GM19438 (cell line): ENCODE measurements around the gene CCDC30.

ENCODE experiments used
- ATAC-seq: cut with Tn5 transposase; IDR thresholded peaks from one replicate; pipeline ENCODE4 v1.9.1; 2021; ENCODE audit warnings: low read depth; ENCODE audit not compliant: unreplicated experiment

The CCDC30 gene

DNA sequence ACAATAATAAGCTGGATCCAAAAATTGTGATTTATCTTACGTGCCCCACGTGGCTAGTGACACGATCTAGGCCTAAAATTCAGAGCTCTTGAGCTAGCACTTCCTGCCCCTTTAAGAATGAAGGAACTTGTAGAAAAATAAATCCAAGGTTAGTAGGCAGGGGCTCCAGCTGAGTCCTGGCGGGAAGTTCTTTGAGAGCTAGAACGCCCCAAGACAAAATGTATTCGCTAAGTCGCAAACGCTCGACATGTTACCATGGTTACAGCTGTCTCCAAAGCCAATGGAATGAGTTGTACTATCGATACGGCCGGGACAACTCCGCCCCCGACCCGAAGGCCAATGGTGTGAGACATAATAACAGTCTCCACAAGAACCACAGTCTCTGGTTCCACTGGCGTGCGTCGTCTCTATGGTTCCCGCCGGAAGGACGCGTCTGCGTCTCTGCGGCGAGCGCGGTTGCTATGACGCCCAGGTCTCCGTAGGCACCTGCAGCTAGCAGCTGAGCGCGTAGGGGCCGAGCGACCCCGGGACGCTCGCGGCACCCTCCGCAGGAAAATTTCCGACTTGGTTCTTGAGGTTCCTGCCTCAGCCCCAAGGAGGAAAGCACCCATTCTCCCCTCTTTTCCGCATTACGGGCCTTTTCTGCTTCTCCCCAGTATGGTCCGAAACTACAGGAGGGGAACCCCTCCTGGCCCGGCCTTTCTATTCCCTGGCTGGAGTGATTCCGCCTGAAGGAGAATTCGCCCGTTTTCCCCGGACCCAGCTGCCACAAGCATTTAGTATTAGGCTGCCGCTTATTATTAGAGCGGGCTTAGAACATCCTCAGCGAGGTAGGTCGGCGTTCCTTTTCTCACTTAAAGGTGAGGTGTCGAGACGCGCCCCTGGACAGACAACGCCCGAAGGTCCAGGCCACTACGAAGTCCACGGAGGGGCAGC is at the start of gene CCDC30:
CCDC30 (plus strand) TSS at position 459 of the 936 bp plus-strand sequence. CDS start 17,266 bp downstream, outside the sequence.
- peak; percentile 100 for ATAC-seq

DNA sequence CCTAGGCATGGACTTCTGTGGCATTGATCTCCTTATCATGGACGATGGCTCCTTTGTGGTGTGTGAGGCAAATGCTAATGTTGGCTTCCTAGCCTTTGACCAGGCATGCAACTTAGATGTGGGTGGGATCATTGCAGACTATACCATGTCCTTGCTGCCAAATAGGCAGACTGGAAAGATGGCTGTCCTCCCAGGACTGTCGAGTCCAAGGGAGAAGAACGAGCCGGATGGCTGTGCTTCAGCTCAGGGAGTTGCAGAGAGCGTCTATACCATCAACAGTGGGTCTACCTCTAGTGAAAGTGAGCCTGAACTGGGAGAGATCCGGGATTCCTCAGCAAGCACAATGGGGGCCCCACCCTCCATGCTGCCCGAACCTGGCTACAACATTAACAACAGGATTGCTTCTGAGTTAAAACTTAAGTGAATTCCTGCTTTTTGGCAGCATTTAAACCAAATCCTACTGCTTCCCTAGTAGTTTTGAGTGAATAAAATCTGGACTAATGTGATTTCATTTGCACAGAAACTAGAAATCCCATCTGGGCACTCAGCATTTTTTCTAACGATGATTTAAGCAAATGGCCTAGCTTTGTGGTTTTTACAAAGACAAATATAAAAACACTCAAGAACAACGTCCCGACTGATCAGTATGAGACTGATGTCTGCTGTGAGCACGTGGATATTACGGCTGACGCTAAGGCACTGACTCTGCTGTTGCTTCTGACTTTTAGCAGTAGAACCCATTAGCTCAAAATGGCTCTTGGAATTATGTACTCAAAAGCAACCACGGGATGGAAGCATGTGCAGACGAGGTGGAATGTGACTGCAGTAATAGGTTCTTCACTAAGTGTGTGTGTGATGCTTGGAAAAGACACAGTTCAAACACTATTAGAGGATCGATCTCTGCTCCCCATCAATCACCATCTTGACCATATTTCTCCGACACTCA is 48.3 kb upstream of the CCDC30 start:
- no peak for ATAC-seq

DNA sequence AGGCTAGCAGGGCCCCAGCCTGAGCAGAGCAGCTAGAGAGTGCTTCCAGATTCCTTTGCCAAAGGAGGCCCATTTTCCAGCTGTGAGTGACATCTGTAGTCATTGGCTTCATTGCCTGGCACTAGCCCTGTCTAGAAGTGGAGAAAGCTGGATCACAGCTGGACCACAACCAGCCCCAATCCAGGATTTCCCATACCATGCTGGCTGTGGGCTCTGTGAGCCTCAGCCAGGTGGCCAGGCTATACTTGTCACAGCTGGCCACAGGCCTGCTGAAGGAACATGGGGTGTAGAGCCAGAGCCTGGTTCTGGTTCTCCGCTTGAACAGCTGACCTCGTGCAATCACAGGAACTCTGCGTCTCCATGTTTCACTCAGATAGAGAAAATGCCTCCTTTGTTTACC is 45.9 kb upstream of the CCDC30 start:
- ATAC-seq: no peak

DNA sequence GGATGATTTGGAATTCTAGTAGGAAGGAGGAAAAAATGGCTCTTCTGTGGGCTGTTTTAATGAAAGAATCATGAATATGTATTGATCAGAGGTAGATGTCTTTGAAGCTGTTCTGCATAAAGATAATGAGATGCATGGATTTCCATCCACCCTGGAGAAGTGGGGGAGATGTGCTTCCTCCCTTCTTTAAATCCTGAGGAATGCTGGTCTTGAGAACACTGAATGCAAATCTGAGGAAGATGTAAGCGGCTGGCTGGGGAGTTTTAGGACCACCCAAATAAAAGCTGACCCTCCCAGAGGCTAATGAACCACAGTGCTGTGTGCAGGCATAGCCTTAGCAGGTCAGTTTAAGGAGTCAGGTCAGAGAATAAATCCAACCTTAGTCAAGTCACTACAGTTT is 44.6 kb upstream of the CCDC30 start:
- no peak for ATAC-seq

DNA sequence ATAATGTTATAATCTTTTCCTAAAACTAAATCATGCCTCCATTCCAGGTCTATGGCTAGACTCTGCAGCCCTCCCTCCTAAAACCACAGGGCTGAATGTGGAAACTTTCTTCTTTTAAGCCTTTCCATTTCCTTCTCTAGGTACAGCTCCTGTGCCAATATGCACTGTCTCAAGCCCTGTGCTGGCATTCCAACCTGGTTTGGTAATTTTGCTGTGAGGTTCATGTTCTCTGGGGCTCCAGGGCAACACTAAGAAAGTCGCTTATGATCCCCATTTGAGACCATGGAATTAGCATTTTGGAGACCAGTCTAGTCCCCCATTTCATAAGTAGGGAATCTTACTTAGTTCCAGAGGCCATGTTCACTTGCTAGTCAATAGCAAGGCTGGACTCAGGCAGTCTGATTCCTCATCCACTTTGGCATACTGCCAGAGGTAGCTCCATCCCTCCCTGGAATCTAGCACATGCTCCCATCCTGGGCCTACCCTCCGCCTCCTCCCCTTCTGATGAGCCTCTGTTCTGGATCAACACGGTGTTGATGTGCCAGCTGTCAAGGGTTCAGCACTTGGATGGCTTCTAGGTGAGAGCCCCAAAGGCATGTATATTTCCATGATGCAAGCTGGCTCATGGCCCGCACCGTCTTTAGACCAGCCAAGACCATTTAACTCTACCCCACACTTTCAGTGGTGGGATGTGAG is 43.8 kb upstream of the CCDC30 start:
- no peak for ATAC-seq

DNA sequence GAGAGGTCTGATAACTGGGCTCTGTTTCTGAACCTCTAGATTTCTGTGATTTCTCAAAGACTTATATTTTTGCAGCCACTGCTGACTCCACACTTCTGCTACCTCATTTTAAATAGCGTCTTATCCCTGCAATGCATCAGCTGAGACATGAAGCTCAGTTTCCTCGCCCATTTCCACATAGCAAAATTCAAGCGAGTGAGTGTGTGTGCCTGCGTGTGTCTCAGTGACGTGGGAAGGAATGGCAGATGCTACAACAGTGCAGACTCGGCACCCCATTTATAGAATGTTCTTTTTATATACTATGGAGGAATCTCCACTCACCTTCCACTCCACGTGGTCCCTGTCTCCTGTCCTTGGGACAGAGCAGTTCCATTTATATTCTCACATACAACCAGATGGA is 43.0 kb upstream of the CCDC30 start:
- no peak for ATAC-seq

DNA sequence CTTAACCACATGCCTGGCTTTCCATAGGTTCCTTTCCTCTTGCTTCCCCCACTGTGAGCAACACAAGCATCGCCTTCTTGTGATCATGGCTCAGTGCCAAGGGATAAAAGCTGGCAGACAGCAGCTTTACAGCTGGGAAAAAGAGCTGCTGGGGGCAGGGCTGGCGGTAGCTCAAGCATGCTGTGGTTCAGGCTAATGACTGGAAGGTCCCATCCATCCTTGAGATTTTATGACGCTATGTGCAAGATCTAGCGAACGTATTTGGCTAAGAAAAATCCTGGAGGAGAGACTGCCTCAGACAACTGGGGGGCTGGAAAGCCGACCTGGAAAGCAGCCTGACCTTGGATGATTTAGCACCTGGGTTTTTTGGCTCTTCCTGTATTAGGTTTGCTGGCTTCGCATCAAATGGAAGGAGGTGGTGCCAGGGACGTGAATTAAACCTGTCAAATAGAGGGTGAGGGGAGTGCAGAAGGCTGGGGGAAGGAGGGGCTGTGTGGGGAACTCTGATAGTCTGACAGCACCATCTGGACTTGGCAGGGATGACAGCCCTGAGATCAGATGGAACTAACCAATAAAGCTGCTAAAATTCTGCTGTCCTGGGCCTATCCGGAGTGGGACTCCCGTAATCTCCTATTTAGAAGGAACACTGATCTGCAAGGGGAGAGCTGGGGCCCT is 42.0 kb upstream of the CCDC30 start:
- no peak for ATAC-seq

DNA sequence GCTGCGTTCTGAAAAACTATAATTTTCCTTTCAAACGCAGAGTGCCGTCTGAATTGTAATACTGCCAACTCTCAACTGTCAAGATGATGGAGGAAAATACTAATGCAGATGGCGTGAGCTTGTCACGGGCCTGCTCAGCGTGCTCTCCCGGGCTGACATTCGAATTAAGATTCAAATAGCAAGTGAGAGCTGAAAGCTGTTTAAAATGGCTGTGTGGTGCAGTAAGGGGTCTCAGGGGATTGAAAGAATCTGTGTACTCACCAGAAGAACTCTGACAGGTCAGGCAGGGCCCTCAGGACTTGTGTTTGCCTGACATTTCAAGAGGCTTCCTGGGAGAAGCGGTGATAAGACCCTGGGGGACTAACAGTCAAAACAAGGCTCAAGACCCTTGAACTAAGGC is 40.3 kb upstream of the CCDC30 start:
- ATAC-seq: no peak

DNA sequence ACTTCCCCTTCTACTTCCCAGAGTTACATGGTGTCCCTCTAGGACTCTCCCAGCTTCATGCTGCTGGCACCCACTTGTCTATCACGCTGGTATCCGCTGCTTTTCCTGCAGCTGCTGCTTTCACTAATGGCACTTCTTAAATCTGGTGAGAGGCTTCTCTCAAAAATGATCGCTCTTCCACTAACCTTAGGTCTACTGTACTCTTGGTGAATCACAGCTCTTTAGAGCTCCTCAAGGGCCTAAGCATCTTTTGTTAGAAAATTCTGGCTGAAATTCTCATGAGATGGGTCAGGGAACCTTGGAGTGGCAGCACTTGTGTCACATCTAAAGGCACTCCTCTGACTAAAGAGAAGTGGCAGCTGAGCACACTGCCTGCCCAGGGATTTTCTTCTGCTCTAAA is 39.4 kb upstream of the CCDC30 start:
- ATAC-seq: no peak

DNA sequence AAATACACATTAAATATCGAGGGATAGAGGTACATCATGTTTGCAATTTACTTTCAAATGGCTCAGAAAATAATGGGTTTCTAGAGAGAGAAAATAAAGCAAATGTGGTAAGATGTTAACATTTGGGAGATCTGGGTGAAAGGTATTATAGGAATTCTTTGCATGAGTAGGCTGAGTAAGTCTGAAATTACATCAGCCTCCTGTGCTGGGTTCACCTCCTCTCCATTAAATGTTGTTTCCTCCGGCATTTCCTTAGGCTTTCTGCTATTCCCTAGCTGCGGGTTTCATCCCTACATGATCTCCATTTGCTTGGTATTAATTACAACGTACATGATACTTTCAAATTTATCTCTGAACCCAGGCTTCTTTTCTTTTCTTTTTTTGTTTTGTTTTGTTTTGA is 38.9 kb upstream of the CCDC30 start:
- ATAC-seq: no peak

DNA sequence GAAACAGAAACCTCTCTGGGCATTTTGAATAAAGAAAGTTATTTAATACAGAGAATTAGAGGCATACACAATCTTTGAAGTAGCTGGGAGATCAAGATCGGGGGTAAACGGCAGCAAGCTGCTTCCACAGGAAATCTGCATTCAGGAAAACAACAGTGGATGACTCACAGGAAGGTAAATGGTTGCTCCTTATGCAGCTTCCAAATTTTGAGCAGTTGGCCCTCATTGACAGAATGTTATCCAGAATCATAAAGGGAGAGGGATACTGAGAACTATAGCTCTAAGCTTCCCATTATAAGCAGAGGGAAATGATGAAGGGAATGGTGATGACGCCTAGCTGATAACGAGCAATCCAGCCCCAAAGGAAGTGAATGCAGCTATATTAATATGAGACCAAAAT is 35.8 kb upstream of the CCDC30 start:
- no peak for ATAC-seq

DNA sequence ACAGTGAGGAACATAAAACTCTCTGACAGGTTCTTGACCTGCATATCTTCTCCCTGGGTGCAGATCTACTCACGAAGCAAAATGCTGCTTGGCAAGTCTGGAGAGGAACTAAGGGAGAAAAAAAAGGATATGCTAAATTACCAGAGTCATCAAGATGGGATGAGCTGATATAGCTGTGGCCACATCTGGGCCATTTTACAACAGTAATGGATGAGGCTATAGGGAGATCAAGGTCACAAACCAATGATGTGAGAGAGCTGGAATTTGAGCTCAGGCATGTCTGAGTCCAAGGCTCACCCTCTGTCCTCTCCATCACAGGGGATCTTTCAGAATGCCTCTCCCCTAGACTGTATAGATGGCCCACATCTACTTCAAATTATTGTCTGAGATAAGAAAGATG is 33.5 kb upstream of the CCDC30 start:
- ATAC-seq: no peak

DNA sequence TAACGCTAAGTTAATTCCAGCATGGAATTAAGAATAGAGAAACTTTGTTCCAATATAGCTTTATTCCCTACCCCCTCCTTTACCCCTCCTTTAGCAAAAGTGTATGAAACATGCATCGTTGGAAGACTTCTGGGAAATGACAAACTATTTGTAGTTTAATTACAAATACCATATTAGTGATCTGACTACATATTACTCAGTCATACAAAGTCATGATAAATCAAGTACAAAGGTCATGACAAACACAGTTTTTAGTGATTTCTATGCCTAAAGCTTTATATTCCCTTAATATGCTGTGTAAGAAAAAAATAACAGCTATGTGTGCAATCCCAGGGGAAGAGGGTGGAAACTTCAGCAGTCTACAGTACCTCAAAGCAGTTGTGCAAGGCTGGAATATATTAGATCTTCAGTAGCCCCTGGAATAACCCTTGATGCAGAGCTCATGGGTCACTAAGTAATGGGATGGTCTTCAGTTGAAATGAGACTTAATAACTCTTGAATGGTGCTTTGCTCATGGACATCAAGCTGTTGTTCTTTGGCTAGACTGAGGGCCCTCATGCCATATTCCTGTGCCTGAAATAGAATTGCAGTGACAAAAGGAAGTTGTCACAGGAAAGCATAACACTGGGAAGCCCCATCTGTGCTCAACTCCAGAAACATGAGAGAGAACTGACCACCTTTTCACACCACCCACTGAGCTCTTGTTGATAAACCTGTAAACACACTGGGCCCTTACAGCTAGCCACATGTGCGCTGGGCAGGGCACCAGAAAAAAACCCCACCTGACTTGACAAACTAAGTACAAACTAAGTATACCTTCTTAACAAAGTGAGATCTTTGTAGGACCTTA is 32.6 kb upstream of the CCDC30 start:
- ATAC-seq: no peak

DNA sequence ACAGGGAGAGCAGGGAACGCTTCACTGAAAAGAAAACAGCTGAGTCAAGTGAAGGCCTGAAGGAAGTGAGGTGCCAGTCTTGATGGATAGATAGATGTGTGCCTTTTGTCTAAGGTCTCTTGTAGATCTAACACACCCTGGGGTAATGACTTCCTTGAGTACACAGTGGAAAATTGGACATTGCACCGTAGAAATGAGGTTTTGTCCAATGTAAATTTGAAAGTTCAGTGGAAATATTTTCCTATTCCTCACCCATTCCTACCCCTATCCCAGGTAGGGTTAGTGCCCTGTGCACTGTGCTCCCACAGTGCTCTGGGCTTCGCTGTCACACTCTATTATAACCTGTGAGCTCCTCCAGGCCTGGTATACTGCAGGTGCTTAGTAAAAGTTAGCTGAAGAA is 31.6 kb upstream of the CCDC30 start:
- ATAC-seq: no peak

DNA sequence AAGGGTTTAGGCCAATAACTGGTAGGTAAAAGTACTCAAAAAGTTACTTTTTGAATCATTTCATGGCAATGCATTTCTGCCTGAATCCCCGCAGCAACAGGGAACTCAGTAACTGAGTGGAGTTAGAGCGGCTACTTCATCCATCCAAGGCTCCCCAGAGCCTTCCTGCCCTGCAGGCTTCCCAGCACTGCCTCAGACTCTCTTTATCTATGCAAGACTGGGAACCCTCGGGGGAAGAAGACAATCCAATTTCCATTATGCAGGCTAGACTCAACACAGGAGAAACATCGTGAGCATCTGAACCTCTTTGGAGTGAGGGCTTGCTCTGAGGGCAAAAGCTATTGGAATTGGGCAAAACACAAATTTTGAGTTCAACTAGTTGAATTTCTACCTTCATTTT is 30.4 kb upstream of the CCDC30 start:
- ATAC-seq: no peak

DNA sequence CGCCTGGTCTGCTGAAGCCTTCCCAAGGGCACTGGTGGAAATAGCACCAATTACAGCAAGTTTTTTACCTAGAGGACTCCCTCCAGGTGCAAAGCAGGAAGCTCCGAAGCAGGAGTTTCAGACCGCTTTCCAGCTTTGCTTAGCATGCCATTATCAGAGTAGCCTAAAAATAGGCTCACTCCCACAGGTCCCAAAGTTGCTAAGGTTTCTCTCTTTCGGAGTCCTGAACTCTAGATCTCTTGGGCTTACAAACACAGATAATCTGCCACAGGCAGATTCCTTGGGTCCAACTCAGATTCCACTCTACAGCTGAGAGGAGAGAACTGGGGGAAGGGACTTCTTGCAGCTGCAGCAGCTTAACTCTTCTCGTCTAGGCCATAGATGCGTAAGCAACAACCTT is 29.7 kb upstream of the CCDC30 start:
- no peak for ATAC-seq

DNA sequence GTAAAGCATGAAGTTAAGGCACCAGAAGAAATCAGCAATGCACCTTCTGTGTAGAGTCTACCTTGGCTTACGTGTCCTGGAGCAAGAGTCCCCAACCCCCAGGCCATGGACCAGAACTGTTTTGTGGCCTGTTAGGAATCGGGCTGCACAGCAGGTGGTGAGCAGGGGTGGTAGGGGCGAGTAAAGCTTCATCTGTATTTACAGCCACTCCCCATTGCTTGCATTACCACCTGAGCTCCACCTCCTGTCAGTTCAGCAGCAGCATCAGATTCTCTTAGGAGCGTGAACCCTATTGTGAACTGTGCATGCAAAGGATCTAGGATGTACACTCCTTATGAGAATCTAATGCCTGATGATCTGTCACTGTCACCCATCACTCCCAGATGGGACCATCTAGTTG is 28.7 kb upstream of the CCDC30 start:
- no peak for ATAC-seq

DNA sequence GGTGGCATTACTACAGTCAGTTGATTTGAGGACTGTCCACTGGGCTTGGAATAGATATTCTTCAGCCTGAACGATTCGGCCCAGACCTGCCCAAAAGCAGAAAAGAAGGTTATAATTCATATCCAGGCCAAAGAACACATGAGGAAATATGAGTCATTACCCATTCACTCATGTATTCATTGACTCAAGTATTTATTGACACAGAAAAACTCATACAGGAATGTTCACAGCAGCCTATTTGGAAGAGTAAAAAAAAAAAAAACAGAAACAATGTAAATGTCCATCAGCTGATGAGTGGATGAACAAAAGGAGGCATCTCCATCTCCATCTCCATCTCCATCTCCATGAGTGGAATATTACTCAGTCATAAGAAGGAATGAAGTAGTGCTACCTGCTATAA is 23.1 kb upstream of the CCDC30 start:
- ATAC-seq: no peak

DNA sequence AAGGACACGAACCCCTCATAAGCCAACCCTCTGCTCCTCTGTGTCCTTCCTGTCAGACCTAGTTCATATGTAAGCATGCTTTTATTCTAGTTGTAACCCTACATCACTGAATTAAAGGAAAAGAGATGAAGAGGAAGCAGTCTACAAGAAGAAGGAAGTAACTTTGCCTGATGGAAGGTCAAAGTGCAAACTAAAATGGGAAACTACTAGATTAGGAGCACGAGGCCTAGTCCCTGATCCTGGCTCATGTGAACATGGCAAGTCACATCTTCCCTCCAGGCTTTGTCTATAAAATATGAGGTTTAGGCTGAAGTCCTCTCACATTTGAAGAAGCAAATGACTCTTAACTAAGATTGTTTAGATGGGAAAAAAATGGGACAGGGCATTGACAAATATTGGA is 20.4 kb upstream of the CCDC30 start:
- no peak for ATAC-seq
